PFSK-1 (cell line): ENCODE data around the gene CHL1.

ENCODE experiments used
- FOXP2 ChIP-seq: optimal IDR thresholded peaks from 2 replicates; pipeline ENCODE3; 2011; ENCODE audit warnings: borderline replicate concordance, control low read depth, inconsistent platforms; ENCODE audit not compliant: insufficient read depth; ENCODE audit errors: extremely low read length, extremely low read depth
- POLR2AphosphoS5 ChIP-seq: IDR thresholded peaks from 2 replicates; pipeline ENCODE4 v1.6.1; 2012; ENCODE audit warnings: low read depth, mild to moderate bottlenecking, control low read depth, low read length, moderate library complexity
- REST ChIP-seq, 2 experiments: IDR thresholded peaks; 2 replicates each; pipeline versions ENCODE4 v1.6.1 to v1.8.0; 2011 to 2012; ENCODE audit warnings: low read depth in 2 of 2, low read length in 2 of 2, control low read depth in 1 of 2, inconsistent platforms in 1 of 2, mild to moderate bottlenecking in 1 of 2, moderate library complexity in 1 of 2; ENCODE audit not compliant: insufficient read depth in 1 of 2
- SIN3A ChIP-seq: IDR thresholded peaks from 2 replicates; pipeline ENCODE4 v1.6.1; 2012; ENCODE audit warnings: mild to moderate bottlenecking, low read length, moderate library complexity, borderline replicate concordance; ENCODE audit not compliant: insufficient read depth
- TAF1 ChIP-seq: IDR thresholded peaks from 2 replicates; pipeline ENCODE4 v1.6.1; 2012; ENCODE audit warnings: low read length, control low read depth, borderline replicate concordance; ENCODE audit not compliant: insufficient read depth

Gene CHL1

GRCh38 chr3:284322-284721 is 87.8 kb downstream of the CHL1 start:
- TF ChIP-seq FOXP2 (no peak), TAF1 (no peak), SIN3A (no peak), REST (IDR thresholded peaks at IDR 0.05; ENCODE audit: insufficient read depth in 1 of 2, low read depth in 2 of 2, low read length in 2 of 2) (no peak), POLR2AphosphoS5 (no peak)

GRCh38 chr3:288417-288816 is 91.9 kb downstream of the CHL1 start:
- no peak for TF ChIP-seq TAF1

DNA sequence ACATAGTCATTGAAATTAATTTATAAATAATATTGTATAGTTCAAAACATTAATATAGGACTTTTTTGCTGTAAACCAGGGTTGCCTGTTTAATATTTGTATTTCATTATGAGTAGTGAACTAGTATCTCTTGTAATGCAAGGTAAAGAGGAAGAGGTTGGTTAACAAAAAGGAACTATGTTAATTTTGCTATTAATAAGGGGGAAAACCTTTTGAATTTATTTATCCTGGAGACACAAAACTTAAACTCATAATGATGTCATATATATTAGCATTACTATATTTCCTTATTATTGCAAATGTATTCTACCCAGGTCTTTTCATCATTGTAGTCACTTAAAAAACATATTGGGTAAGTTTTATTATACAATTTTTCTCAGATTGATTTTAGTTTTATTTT is 94.5 kb downstream of the CHL1 start:
- TF ChIP-seq SIN3A = no peak
- TF ChIP-seq FOXP2 = no peak
- no peak for TF ChIP-seq TAF1
- no peak for TF ChIP-seq POLR2AphosphoS5
- no peak for TF ChIP-seq REST (IDR thresholded peaks at IDR 0.05; ENCODE audit: insufficient read depth in 1 of 2, low read depth in 2 of 2, low read length in 2 of 2)

DNA sequence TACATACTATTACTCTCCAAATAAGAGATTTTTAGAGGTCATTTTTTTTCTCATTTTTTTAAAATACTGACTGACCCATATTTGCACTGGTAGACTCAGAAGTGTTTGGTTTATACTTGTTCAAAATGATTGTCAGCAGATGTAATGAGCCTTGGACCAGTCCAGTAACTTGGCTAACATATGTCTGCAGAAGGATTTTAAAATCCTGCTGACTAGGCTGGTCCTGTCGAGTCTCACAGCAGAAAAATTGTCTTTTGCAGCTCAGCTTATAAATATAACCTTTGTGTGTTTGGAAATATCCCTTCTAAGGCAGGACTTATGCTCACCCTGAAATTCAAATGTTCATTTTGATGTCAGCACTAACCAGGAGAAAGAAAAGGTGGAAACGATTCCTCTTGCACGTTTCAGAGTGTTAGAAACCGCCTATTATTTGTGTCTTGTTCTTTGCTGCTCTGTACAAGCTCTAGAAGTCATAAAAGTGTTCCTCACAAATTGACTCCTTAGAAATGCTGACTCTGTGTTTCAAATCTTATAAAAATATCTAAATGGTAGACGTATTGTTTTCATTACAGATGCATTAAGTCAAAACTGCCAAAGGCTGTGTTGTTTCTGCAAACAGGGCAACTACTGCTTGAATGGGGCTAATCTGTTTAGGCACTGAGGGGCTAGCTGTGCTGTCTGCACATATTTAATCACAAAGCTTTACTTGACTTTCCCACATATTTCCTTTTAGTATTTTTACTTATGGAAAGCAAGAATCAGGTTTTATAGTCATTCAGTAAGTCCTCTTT is 95.3 kb downstream of the CHL1 start:
- TF ChIP-seq POLR2AphosphoS5 = no peak
- no peak for TF ChIP-seq TAF1
- TF ChIP-seq REST (IDR thresholded peaks at IDR 0.05; ENCODE audit: insufficient read depth in 1 of 2, low read depth in 2 of 2, low read length in 2 of 2) = no peak
- no peak for TF ChIP-seq SIN3A
- TF ChIP-seq FOXP2 = no peak

DNA sequence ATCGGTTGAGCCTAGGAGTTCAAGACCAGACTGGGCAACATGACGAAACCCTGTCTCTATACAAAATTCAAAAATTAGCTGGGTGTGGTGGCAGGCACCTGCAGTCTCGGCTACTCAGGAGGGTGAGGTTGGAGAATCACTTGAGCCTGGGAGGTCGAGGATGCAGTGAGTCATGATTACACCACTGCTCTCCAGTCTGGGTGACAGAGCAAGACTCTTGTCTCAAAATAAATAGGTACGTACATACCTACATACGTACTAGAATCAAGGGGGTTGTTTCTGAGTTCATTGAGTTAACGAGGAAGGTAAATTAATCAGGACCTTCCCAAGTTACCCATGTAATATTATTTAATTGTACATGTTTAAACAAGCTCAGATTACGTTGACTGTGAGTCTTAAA is 97.5 kb downstream of the CHL1 start:
- no peak for TF ChIP-seq SIN3A
- TF ChIP-seq FOXP2 = no peak
- TF ChIP-seq REST (IDR thresholded peaks at IDR 0.05; ENCODE audit: insufficient read depth in 1 of 2, low read depth in 2 of 2, low read length in 2 of 2) = no peak
- no peak for TF ChIP-seq TAF1
- no peak for TF ChIP-seq POLR2AphosphoS5
